ENCODE results near the gene SLC3A2. TPM values are rescaled to one million over a fixed set of nuclear protein-coding genes. Genes with fewer than 3 reads are reported as not detected.
A peak's percentile ranks its signal among the peaks of the same experiment; 100 is the strongest.

SLC3A2 gene
- total and polyA plus RNA-seq, 7 experiments from 2014 or later, result 118 to 239 (median 189) TPM

- H3K36me3 Mint-ChIP-seq, result peaks cover 8 to 44% (median 29%) of the 10 kb centered on the region in 5 donors
- POLR2A ChIA-PET, result interaction anchor here (0.7 to 5.1 kb wide), 41 partner anchors 8 to 1106 kb away, joined by 3 to 99 read pairs (median 5); partner anchors contain the start of genes C11orf98, CSKMT, EEF1G and HNRNPUL2
Measured at GRCh38 chr11:62881579-62882430, 1.1 kb downstream of the SLC3A2 start.

GRCh38 chr11:62882431-62882749, 1.7 kb downstream of the SLC3A2 start:
- Histone ChIP-seq H3K4me1 (ENCODE audit: control insufficient read depth in 2 of 2, insufficient read depth in 2 of 2, low read length in 2 of 2) (peaks cover 34 to 35% of the 10 kb centered on the region in 2 donors), H3K36me3 (ENCODE audit: control insufficient read depth in 2 of 3, insufficient read depth in 3 of 3, low read length in 3 of 3) (peaks cover 30 to 54% (median 39%) of the 10 kb centered on the region in 3 experiments), H3K4me3 (ENCODE audit: low read length) (peak overlapping the region; percentile 97), H3K9me3 (ENCODE audit: control insufficient read depth in 2 of 3, low read length in 3 of 3) (no peaks in the 10 kb centered on the region), H3K27ac (ENCODE audit: low read depth, low read length) (peak overlapping the region; percentile 94), H3K27me3 (ENCODE audit: control insufficient read depth in 2 of 2, insufficient read depth in 2 of 2, low read length in 2 of 2) (no peaks in the 10 kb centered on the region)
- Mint-ChIP-seq H3K27me3 (peaks cover 0 to 4% (median 0%) of the 10 kb centered on the region in 5 donors), H3K27ac (peak overlapping the region; percentile 98 to 100 (median 99)), H3K4me3 (peak overlapping the region; percentile 98 to 100 (median 100)), H3K4me1 (peaks cover 39 to 60% (median 55%) of the 10 kb centered on the region in 7 donors), H3K36me3 (peaks cover 8 to 48% (median 34%) of the 10 kb centered on the region in 5 donors), H3K9me3 (no peaks in the 10 kb centered on the region)
- POLR2A ChIA-PET, result interaction anchor here (0.7 to 5.1 kb wide), 17 partner anchors 10 to 1105 kb away, joined by 3 to 99 read pairs (median 11); partner anchors contain the start of genes LRRN4CL, NXF1, POLR2G and STX5
- CTCF ChIA-PET, result interaction anchor here (0.8 to 1.3 kb wide), 2 partner anchors 26 to 153 kb away, joined by 3 to 4 read pairs; no protein-coding TSS in a partner anchor
- ATAC-seq (no peak), DNase-seq (no peak)
- intact Hi-C loops (cut with micrococcal nuclease), result loop anchor here (5.0 kb wide), 3 partner anchors 480 to 800 kb away; partner anchors contain the start of genes INCENP (in 1 of the 2) and RTN3 (in 1 of the 2)

More at GRCh38 chr11:62881579-62882430, 1.1 kb downstream of the SLC3A2 start:
- intact Hi-C loops (cut with micrococcal nuclease), result loop anchor here (1.0 to 5.0 kb wide), 20 partner anchors 20 to 800 kb away; partner anchors contain the start of genes HNRNPUL2 (in 2 of the 2), NXF1 (in 2 of the 2), EEF1G (in 1 of the 2) and INCENP (in 1 of the 2)
- Histone ChIP-seq H3K27me3 (ENCODE audit: control insufficient read depth in 2 of 2, insufficient read depth in 2 of 2, low read length in 2 of 2) (no peaks in the 10 kb centered on the region), H3K9me3 (ENCODE audit: control insufficient read depth in 2 of 3, low read length in 3 of 3) (no peaks in the 10 kb centered on the region), H3K36me3 (ENCODE audit: control insufficient read depth in 2 of 3, insufficient read depth in 3 of 3, low read length in 3 of 3) (peaks cover 24 to 48% (median 38%) of the 10 kb centered on the region in 3 experiments), H3K4me3 (ENCODE audit: low read length) (peak overlapping the region; percentile 97), H3K27ac (ENCODE audit: low read depth, low read length) (peak overlapping the region; percentile 94), H3K4me1 (ENCODE audit: control insufficient read depth in 2 of 2, insufficient read depth in 2 of 2, low read length in 2 of 2) (peaks cover 34 to 35% of the 10 kb centered on the region in 2 donors)
- DNase-seq (peak; percentile 74 to 97 (median 86)), ATAC-seq (peak; percentile 79)
- Mint-ChIP-seq H3K4me3 (peak overlapping the region; percentile 98 to 100 (median 100)), H3K27ac (peak overlapping the region; percentile 98 to 100 (median 99)), H3K9me3 (no peaks in the 10 kb centered on the region), H3K4me1 (peaks cover 35 to 60% (median 53%) of the 10 kb centered on the region in 7 donors), H3K27me3 (peaks cover 0 to 4% (median 0%) of the 10 kb centered on the region in 5 donors)
- CTCF ChIA-PET, result interaction anchor here (0.6 to 3.0 kb wide), 11 partner anchors 12 to 290 kb away, joined by 3 to 15 read pairs (median 4); partner anchors contain the start of genes C11orf98, CSKMT, STX5 and TEX54

DNA sequence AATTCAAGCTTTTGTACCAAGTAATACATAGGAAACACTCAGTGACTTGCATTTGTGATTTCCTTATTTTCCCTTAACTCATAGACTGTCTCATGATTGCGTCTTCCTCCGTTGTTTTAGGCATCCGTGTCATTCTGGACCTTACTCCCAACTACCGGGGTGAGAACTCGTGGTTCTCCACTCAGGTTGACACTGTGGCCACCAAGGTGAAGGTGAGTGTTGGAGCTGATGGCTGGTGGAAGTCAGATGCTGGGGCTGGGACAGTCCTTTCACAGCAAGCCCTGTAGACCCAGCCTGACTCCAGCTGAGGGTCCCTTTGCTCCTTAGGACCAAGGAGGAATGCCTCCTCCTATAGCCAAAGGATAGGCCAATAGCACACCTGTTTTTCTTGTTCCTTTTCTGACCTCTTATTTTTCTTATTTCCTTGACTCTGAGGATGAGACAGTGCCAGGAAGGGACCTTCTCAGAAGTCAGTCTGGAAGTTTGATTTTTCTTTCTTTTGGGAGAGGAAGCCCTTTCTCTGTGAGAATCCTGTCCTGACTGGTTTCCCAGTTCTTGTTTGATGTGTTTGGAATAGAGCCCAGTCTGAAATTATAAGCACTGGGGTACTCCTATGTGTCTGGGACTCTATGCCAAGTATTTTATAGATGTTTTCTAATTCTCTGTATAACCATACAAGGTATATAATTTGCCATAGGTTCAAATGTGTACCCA, 2.2 kb downstream of the SLC3A2 start:
- no peaks in the 10 kb centered on the region for H3K9me3 ChIP-seq (ENCODE audit: control insufficient read depth in 2 of 3, low read length in 3 of 3)
- peaks cover 34 to 60% (median 39%) of the 10 kb centered on the region in 3 experiments for H3K36me3 ChIP-seq (ENCODE audit: control insufficient read depth in 2 of 3, insufficient read depth in 3 of 3, low read length in 3 of 3)
- H3K9me3 Mint-ChIP-seq, result no peaks in the 10 kb centered on the region
- intact Hi-C loops (cut with micrococcal nuclease), result loop anchor here (5.0 kb wide), 3 partner anchors 481 to 799 kb away; partner anchors contain the start of genes INCENP (in 1 of the 2) and RTN3 (in 1 of the 2)
- H3K4me3 ChIP-seq (ENCODE audit: low read length), result peak overlapping the region; percentile 97
- DNase-seq (no peak), ATAC-seq (no peak)
- peaks cover 34 to 35% of the 10 kb centered on the region in 2 donors for H3K4me1 ChIP-seq (ENCODE audit: control insufficient read depth in 2 of 2, insufficient read depth in 2 of 2, low read length in 2 of 2)
- peaks cover 0 to 4% (median 0%) of the 10 kb centered on the region in 5 donors for H3K27me3 Mint-ChIP-seq
- H3K4me3 Mint-ChIP-seq, result peak overlapping the region; percentile 98 to 100 (median 100)
- peak overlapping the region; percentile 86 to 100 (median 99) for H3K27ac Mint-ChIP-seq
- peak overlapping the region; percentile 94 for H3K27ac ChIP-seq (ENCODE audit: low read depth, low read length)
- POLR2A ChIA-PET, result interaction anchor here (0.6 to 5.1 kb wide), 10 partner anchors 11 to 218 kb away, joined by 3 to 99 read pairs (median 10); partner anchors contain the start of genes C11orf98, CSKMT, UQCC3 and WDR74
- CTCF ChIA-PET, result interaction anchor here (1.3 kb wide), 1 partner anchor 27 kb away, joined by 4 read pairs; no protein-coding TSS in a partner anchor
- peaks cover 8 to 48% (median 34%) of the 10 kb centered on the region in 5 donors for H3K36me3 Mint-ChIP-seq
- peaks cover 39 to 60% (median 55%) of the 10 kb centered on the region in 7 donors for H3K4me1 Mint-ChIP-seq
- no peaks in the 10 kb centered on the region for H3K27me3 ChIP-seq (ENCODE audit: control insufficient read depth in 2 of 2, insufficient read depth in 2 of 2, low read length in 2 of 2)

DNA sequence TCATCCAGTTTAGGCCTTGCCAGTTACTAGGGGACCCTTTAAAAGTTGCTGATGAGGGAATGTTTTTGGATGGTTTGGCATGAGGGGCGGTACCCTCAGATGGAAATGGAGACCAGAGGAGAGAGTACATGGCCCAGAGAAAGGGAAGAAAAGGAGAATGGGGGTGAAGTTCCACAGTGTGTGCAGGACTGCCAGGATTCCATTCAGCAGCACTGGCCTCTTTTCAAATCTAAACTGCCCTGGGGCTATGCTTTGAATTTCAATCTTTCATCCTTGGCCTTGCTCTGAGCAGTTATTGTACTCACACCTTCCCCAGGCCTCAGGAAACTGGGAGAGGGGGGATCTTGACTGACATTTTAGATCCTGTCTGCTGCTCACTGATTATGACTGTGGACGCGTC, 3.0 kb downstream of the SLC3A2 start:
- H3K36me3 ChIP-seq (ENCODE audit: control insufficient read depth in 2 of 3, insufficient read depth in 3 of 3, low read length in 3 of 3), result peaks cover 39 to 67% (median 40%) of the 10 kb centered on the region in 3 experiments
- H3K27me3 ChIP-seq (ENCODE audit: control insufficient read depth in 2 of 2, insufficient read depth in 2 of 2, low read length in 2 of 2), result no peaks in the 10 kb centered on the region
- peak overlapping the region in 8 of 9 donors; percentile 60 to 100 (median 99) for H3K27ac Mint-ChIP-seq
- H3K9me3 Mint-ChIP-seq, result no peaks in the 10 kb centered on the region
- ATAC-seq, result no peak
- peaks cover 0 to 4% (median 0%) of the 10 kb centered on the region in 5 donors for H3K27me3 Mint-ChIP-seq
- intact Hi-C loops (cut with micrococcal nuclease), result loop anchor here (5.0 kb wide), 3 partner anchors 481 to 799 kb away; partner anchors contain the start of genes INCENP (in 1 of the 2) and RTN3 (in 1 of the 2)
- peaks cover 34 to 35% of the 10 kb centered on the region in 2 donors for H3K4me1 ChIP-seq (ENCODE audit: control insufficient read depth in 2 of 2, insufficient read depth in 2 of 2, low read length in 2 of 2)
- no peaks in the 10 kb centered on the region for H3K9me3 ChIP-seq (ENCODE audit: control insufficient read depth in 2 of 3, low read length in 3 of 3)
- peaks cover 39 to 60% (median 55%) of the 10 kb centered on the region in 7 donors for H3K4me1 Mint-ChIP-seq
- H3K27ac ChIP-seq (ENCODE audit: low read depth, low read length), result peak overlapping the region; percentile 94
- peaks cover 11 to 48% (median 35%) of the 10 kb centered on the region in 5 donors for H3K36me3 Mint-ChIP-seq
- H3K4me3 Mint-ChIP-seq, result peak overlapping the region in 8 of 10 donors; percentile 51 to 100 (median 98)
- DNase-seq, result no peak
- no peak overlapping the region for H3K4me3 ChIP-seq (ENCODE audit: low read length)
- ChIA-PET POLR2A (interaction anchor here (1.1 to 5.1 kb wide), 5 partner anchors 11 to 292 kb away, joined by 4 to 99 read pairs (median 7); partner anchors contain the start of genes C11orf98, CSKMT and TUT1), CTCF (no interaction called here)

GRCh38 chr11:62885137-62885750, 4.5 kb downstream of the SLC3A2 start:
- peaks cover 0 to 4% (median 0%) of the 10 kb centered on the region in 5 donors for H3K27me3 Mint-ChIP-seq
- H3K27me3 ChIP-seq (ENCODE audit: control insufficient read depth in 2 of 2, insufficient read depth in 2 of 2, low read length in 2 of 2), result no peaks in the 10 kb centered on the region
- H3K4me1 ChIP-seq (ENCODE audit: control insufficient read depth in 2 of 2, insufficient read depth in 2 of 2, low read length in 2 of 2), result peaks cover 26 to 27% of the 10 kb centered on the region in 2 donors
- intact Hi-C loops (cut with micrococcal nuclease), result no loop called here
- no peaks in the 10 kb centered on the region for H3K9me3 Mint-ChIP-seq
- H3K4me3 ChIP-seq (ENCODE audit: low read length), result no peak overlapping the region
- ChIA-PET CTCF (interaction anchor here (0.6 to 0.8 kb wide), 2 partner anchors 21 to 35 kb away, joined by 3 to 5 read pairs; no protein-coding TSS in a partner anchor), POLR2A (interaction anchor here (0.7 to 2.2 kb wide), 5 partner anchors 29 to 294 kb away, joined by 3 to 7 read pairs (median 4); partner anchors contain the start of gene TUT1)
- ATAC-seq (no peak), DNase-seq (no peak)
- H3K4me3 Mint-ChIP-seq, result peak overlapping the region in 3 of 10 donors; percentile 25 to 64 (median 55)
- H3K27ac ChIP-seq (ENCODE audit: low read depth, low read length), result no peak overlapping the region
- H3K36me3 Mint-ChIP-seq, result peaks cover 18 to 55% (median 38%) of the 10 kb centered on the region in 5 donors
- H3K4me1 Mint-ChIP-seq, result peaks cover 31 to 53% (median 46%) of the 10 kb centered on the region in 7 donors
- H3K9me3 ChIP-seq (ENCODE audit: control insufficient read depth in 2 of 3, low read length in 3 of 3), result no peaks in the 10 kb centered on the region
- peaks cover 44 to 82% (median 46%) of the 10 kb centered on the region in 3 experiments for H3K36me3 ChIP-seq (ENCODE audit: control insufficient read depth in 2 of 3, insufficient read depth in 3 of 3, low read length in 3 of 3)
- H3K27ac Mint-ChIP-seq, result peak overlapping the region in 4 of 9 donors; percentile 38 to 70 (median 61)
